Omental fat pad (tissue), 4 donors: ENCODE data around the gene CRY2. TPM values are rescaled to one million over a fixed set of nuclear protein-coding genes. Genes with fewer than 3 reads are reported as not detected.

ENCODE experiments used
- ATAC-seq: fragments of 150-250 bp; one replicate; pipeline ENCODE4 v1.9.1; 2016; ENCODE audit warnings: mild to moderate bottlenecking, moderate library complexity; ENCODE audit not compliant: low FRiP score
- DNase-seq: peaks from one replicate; pipeline ENCODE4 v3.0.0-alpha.2; 2019; ENCODE audit warnings: low spot score
- CTCF ChIP-seq, 3 donors: fragments of 450-650 bp; IDR thresholded peaks; one replicate each; pipeline ENCODE4 v1.5.1; 2016 to 2017; ENCODE audit warnings: antibody characterized with exemption in 3 of 3, mild to moderate bottlenecking in 3 of 3, moderate library complexity in 2 of 3
- total RNA-seq, 4 donors: library from RNA; depleted of rRNA; stranded (reverse); fragments of >200 nt; gene quantifications; one replicate each; pipeline ENCODE4 v1.1.0, GENCODE V29; 2016

The CRY2 gene
- total RNA-seq, 4 donors from 2014 or later: 53.1 to 63.4 (median 60.2) TPM

GRCh38 chr11:45932217-45932616 lies 84.9 kb downstream of the CRY2 start:
- no peak for DNase-seq
- no peak for TF ChIP-seq CTCF (IDR thresholded peaks at IDR 0.05)
- ATAC-seq: no peak

Other genes starting within 250 kb of the CRY2 start
- gene CHST1, start 181.9 kb upstream of the CRY2 start, total RNA-seq: 1 to 10 TPM in 3 of 4 donors, under 1 TPM in 1; 0.37 to 8.4 (median 2.7) TPM
- gene SLC35C1, start 42.3 kb upstream of the CRY2 start, total RNA-seq: 100 to 1,000 TPM in 1 of 4 donors, 10 to 100 TPM in 3; 18.6 to 103 (median 73.0) TPM
- gene MAPK8IP1, start 38.2 kb downstream of the CRY2 start, total RNA-seq: 1 to 10 TPM; 3.2 to 7.4 (median 4.3) TPM
- gene FREY1, start 59.8 kb downstream of the CRY2 start, total RNA-seq: 1 to 10 TPM in 1 of 4 donors, not detected in 3; 1.6 TPM
- 10 to 100 TPM; 20.1 to 25.0 (median 22.8) TPM for gene PEX16, start 70.4 kb downstream of the CRY2 start, total RNA-seq
- gene LARGE2, start 75.2 kb downstream of the CRY2 start, total RNA-seq: under 1 TPM in 2 of 4 donors, not detected in 2; 0.24 to 0.37 TPM